HepG2 (cell line): ENCODE data around the gene RHBDD1. TPM values are rescaled to one million over a fixed set of nuclear protein-coding genes. Genes with fewer than 3 reads are reported as not detected.

Source experiments
- SMAD1 ChIP-seq: sonication (generic); formaldehyde crosslinking; IDR thresholded peaks from 2 replicates; pipeline ENCODE4 v1.4.0; 2020; ENCODE audit warnings: missing genetic modification reagents, low read depth, mild to moderate bottlenecking, borderline replicate concordance
- TCF7L2 ChIP-seq: IDR thresholded peaks from 2 replicates; pipeline ENCODE4 v1.6.1; 2011; ENCODE audit warnings: mild to moderate bottlenecking, low read depth, low read length, moderate library complexity
- ZFY ChIP-seq: sonication (generic); formaldehyde crosslinking; IDR thresholded peaks from 2 replicates; pipeline ENCODE4 v1.4.0; 2020; ENCODE audit warnings: missing genetic modification reagents
- ZNF121 ChIP-seq: sonication (generic); formaldehyde crosslinking; IDR thresholded peaks from 2 replicates; pipeline ENCODE4 v1.5.0; 2020; ENCODE audit warnings: mild to moderate bottlenecking, missing genetic modification reagents
- ZNF136 ChIP-seq: sonication (generic); formaldehyde crosslinking; IDR thresholded peaks from 2 replicates; pipeline ENCODE4 v1.8.1; 2022; ENCODE audit warnings: low read depth, mild to moderate bottlenecking, moderate library complexity, missing genetic modification reagents
- ZNF430 ChIP-seq: sonication (generic); formaldehyde crosslinking; IDR thresholded peaks from 2 replicates; pipeline ENCODE4 v1.9.0; 2021; ENCODE audit warnings: mild to moderate bottlenecking, missing genetic modification reagents
- ZNF564 ChIP-seq: sonication (generic); formaldehyde crosslinking; IDR thresholded peaks from 2 replicates; pipeline ENCODE4 v1.8.1; 2023; ENCODE audit warnings: mild to moderate bottlenecking, missing genetic modification reagents
- ZNF672 ChIP-seq: sonication (generic); formaldehyde crosslinking; IDR thresholded peaks from 2 replicates; pipeline ENCODE4 v1.8.1; 2022; ENCODE audit warnings: missing genetic modification reagents
- ZNF879 ChIP-seq: sonication (generic); formaldehyde crosslinking; IDR thresholded peaks from 2 replicates; pipeline ENCODE4 v1.8.1; 2023; ENCODE audit warnings: missing genetic modification reagents
- polyA plus RNA-seq, 8 experiments: library from polyadenylated mRNA; depleted of rRNA in 3 of 8; stranded (reverse) in 7 of 8; unstranded in 1 of 8; fragments of >200 nt; fragmentation: Illumina TruSeq in 4 of 8; extraction: Trizol in 4 of 8; gene quantifications; 2 replicates each; pipeline versions ENCODE4 v1.2.1 to v1.2.3, GENCODE V29; 2011 to 2016; ENCODE audit warnings: low read depth in 4 of 8, missing spikeins in 1 of 8, mixed read lengths in 1 of 8; ENCODE audit not compliant: insufficient read depth in 1 of 8
- total RNA-seq, 5 experiments: library from RNA; depleted of rRNA; stranded (reverse); fragments of >200 nt; fragmentation: Illumina TruSeq; extraction: Trizol; gene quantifications; 2 replicates each; pipeline ENCODE4 v1.2.3, GENCODE V29; 2016; ENCODE audit warnings: low read depth in 1 of 5
- TF ChIP-seq, protein P1 (sequence below): sonication (generic); formaldehyde crosslinking; IDR thresholded peaks from 2 replicates; pipeline ENCODE4 v1.4.0; 2020; ENCODE audit warnings: missing genetic modification reagents
- TF ChIP-seq, protein P2 (sequence below): IDR thresholded peaks from 2 replicates; pipeline ENCODE4 v1.6.1; 2012; ENCODE audit warnings: low read length, improper control_type of control experiment
- TF ChIP-seq, protein P3 (sequence below): sonication (generic); formaldehyde crosslinking; IDR thresholded peaks from 2 replicates; pipeline ENCODE4 v1.4.0; 2020; ENCODE audit warnings: missing genetic modification reagents, borderline replicate concordance

RHBDD1 gene
- total and polyA plus RNA-seq, 2 of the 13 experiments (the other 11 are each of a cell fraction or from before 2014, with no cell fraction given): 8.2 to 9.5 TPM

DNA sequence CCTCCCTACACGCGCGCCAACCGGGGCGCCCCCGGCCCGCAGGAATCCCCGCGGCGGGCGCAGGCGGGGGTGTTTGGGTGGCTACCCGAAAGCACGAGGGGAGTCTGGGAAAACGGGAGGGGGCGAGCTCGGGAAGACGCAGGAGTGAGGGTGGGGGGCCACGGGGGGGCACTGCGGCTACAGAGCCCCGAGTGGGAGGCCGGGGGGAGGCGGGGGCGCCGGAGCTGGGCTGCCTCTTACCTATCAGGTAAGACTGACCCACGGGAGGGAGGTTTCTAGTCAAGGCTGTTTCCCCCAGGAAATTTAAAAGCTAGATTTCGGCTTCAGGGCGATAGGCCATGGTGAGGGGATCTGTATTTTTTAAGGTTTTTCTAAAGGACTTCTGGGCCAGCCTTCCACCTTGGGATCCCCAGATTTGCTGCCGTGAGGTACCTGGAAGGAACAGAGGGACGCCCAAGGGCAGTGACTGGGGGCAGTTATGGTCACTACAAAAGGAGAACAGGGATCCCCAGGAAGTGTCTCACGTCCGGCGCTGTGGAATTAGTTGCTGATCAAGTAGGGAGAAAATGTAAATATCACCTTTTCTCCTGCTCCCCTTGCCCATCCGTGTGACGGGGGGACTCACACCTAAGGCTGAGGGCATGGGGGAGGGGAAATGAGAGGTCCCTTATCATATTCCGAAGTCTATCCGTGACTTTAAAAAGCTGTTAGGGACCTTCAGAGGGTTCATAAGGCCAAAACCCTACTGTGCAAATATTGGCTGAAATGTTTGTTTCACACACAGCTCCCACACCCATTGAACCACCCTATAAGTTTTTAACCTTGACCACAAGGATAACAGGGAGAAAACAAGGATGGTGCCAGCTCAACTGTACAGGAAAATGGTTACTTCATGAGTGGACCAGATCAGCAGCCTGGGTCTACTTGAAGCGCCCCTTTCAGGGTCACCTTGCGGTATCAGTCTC is 35.6 kb upstream of the RHBDD1 start (continued):
- TF ChIP-seq, protein P1, sequence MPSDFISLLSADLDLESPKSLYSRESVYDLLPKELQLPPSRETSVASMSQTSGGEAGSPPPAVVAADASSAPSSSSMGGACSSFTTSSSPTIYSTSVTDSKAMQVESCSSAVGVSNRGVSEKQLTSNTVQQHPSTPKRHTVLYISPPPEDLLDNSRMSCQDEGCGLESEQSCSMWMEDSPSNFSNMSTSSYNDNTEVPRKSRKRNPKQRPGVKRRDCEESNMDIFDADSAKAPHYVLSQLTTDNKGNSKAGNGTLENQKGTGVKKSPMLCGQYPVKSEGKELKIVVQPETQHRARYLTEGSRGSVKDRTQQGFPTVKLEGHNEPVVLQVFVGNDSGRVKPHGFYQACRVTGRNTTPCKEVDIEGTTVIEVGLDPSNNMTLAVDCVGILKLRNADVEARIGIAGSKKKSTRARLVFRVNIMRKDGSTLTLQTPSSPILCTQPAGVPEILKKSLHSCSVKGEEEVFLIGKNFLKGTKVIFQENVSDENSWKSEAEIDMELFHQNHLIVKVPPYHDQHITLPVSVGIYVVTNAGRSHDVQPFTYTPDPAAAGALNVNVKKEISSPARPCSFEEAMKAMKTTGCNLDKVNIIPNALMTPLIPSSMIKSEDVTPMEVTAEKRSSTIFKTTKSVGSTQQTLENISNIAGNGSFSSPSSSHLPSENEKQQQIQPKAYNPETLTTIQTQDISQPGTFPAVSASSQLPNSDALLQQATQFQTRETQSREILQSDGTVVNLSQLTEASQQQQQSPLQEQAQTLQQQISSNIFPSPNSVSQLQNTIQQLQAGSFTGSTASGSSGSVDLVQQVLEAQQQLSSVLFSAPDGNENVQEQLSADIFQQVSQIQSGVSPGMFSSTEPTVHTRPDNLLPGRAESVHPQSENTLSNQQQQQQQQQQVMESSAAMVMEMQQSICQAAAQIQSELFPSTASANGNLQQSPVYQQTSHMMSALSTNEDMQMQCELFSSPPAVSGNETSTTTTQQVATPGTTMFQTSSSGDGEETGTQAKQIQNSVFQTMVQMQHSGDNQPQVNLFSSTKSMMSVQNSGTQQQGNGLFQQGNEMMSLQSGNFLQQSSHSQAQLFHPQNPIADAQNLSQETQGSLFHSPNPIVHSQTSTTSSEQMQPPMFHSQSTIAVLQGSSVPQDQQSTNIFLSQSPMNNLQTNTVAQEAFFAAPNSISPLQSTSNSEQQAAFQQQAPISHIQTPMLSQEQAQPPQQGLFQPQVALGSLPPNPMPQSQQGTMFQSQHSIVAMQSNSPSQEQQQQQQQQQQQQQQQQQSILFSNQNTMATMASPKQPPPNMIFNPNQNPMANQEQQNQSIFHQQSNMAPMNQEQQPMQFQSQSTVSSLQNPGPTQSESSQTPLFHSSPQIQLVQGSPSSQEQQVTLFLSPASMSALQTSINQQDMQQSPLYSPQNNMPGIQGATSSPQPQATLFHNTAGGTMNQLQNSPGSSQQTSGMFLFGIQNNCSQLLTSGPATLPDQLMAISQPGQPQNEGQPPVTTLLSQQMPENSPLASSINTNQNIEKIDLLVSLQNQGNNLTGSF: no peak
- TF ChIP-seq ZNF564 (CRISPR knock-in tag) (no peak; the same call in 1 of the 2 replicates), ZNF121 (CRISPR knock-in tag) (no peak), ZNF879 (CRISPR knock-in tag) (0 out of 2 replicates have a peak, but pooled peaks have one; percentile 21), ZNF430 (peak; percentile 83), ZNF136 (peak; percentile 35; the same call in 1 of the 2 replicates), TCF7L2 (peak; percentile 42; the same call in 1 of the 2 replicates), ZNF672 (CRISPR knock-in tag) (no peak), SMAD1 (peak; percentile 64; the same call in 1 of the 2 replicates), ZFY (CRISPR knock-in tag) (peak; percentile 39)
- TF ChIP-seq, protein P2, sequence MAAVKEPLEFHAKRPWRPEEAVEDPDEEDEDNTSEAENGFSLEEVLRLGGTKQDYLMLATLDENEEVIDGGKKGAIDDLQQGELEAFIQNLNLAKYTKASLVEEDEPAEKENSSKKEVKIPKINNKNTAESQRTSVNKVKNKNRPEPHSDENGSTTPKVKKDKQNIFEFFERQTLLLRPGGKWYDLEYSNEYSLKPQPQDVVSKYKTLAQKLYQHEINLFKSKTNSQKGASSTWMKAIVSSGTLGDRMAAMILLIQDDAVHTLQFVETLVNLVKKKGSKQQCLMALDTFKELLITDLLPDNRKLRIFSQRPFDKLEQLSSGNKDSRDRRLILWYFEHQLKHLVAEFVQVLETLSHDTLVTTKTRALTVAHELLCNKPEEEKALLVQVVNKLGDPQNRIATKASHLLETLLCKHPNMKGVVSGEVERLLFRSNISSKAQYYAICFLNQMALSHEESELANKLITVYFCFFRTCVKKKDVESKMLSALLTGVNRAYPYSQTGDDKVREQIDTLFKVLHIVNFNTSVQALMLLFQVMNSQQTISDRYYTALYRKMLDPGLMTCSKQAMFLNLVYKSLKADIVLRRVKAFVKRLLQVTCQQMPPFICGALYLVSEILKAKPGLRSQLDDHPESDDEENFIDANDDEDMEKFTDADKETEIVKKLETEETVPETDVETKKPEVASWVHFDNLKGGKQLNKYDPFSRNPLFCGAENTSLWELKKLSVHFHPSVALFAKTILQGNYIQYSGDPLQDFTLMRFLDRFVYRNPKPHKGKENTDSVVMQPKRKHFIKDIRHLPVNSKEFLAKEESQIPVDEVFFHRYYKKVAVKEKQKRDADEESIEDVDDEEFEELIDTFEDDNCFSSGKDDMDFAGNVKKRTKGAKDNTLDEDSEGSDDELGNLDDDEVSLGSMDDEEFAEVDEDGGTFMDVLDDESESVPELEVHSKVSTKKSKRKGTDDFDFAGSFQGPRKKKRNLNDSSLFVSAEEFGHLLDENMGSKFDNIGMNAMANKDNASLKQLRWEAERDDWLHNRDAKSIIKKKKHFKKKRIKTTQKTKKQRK: no peak
- TF ChIP-seq, protein P3, sequence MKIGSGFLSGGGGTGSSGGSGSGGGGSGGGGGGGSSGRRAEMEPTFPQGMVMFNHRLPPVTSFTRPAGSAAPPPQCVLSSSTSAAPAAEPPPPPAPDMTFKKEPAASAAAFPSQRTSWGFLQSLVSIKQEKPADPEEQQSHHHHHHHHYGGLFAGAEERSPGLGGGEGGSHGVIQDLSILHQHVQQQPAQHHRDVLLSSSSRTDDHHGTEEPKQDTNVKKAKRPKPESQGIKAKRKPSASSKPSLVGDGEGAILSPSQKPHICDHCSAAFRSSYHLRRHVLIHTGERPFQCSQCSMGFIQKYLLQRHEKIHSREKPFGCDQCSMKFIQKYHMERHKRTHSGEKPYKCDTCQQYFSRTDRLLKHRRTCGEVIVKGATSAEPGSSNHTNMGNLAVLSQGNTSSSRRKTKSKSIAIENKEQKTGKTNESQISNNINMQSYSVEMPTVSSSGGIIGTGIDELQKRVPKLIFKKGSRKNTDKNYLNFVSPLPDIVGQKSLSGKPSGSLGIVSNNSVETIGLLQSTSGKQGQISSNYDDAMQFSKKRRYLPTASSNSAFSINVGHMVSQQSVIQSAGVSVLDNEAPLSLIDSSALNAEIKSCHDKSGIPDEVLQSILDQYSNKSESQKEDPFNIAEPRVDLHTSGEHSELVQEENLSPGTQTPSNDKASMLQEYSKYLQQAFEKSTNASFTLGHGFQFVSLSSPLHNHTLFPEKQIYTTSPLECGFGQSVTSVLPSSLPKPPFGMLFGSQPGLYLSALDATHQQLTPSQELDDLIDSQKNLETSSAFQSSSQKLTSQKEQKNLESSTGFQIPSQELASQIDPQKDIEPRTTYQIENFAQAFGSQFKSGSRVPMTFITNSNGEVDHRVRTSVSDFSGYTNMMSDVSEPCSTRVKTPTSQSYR (CRISPR knock-in tag): peak; percentile 99
